PC-9 (cell line): ENCODE data around the gene MCCD1.

Experiments
- EZH2 ChIP-seq: fragments of 200-600 bp; sonication (generic); IDR thresholded peaks from 2 replicates; pipeline ENCODE4 v1.8.0; 2017; ENCODE audit warnings: antibody characterized with exemption, low read depth
- TF ChIP-seq, protein P1 (sequence below): fragments of 200-600 bp; sonication (generic); conservative IDR thresholded peaks from 2 replicates; pipeline ENCODE4 v1.6.1; 2017; ENCODE audit warnings: mixed run types, antibody characterized with exemption, mild to moderate bottlenecking, moderate library complexity

DNA sequence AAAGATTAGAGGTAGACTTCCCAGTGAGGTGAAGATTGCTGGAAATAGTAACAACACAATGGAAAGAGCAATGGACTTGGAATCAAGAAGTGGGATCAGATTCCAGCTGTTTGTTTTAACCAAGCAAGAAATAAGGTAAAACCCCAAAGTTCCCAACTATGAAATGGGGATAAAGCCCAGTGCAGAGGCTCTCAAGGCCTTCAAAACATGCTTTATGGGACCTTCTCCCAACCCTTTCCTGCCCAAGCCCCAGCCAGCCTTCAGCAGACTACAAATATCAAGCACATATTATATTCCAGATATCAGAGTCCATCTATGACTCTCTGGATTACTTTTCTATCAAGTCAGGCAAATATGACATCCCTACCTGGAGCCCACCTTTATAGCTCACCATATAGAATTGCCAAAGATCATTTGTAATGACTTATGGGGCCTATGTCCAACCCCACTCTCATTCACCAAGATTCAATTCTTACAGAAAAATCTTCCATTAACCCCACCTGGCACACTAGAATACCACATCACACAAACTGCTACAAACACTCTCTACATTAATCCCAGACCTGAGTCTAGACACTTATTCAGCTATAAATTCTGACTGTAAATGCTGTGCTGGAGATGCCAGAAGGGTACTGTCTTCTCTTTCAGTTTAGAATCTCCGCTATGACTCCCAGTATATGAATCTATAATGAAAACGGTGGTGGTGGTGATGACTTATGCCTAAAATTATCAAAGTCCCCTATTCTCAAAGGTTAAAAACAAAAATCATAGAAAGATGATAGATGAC, 7.0 kb downstream of the MCCD1 start:
- TF ChIP-seq, protein P1, sequence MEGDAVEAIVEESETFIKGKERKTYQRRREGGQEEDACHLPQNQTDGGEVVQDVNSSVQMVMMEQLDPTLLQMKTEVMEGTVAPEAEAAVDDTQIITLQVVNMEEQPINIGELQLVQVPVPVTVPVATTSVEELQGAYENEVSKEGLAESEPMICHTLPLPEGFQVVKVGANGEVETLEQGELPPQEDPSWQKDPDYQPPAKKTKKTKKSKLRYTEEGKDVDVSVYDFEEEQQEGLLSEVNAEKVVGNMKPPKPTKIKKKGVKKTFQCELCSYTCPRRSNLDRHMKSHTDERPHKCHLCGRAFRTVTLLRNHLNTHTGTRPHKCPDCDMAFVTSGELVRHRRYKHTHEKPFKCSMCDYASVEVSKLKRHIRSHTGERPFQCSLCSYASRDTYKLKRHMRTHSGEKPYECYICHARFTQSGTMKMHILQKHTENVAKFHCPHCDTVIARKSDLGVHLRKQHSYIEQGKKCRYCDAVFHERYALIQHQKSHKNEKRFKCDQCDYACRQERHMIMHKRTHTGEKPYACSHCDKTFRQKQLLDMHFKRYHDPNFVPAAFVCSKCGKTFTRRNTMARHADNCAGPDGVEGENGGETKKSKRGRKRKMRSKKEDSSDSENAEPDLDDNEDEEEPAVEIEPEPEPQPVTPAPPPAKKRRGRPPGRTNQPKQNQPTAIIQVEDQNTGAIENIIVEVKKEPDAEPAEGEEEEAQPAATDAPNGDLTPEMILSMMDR: no peak
- no peak for TF ChIP-seq EZH2
